CD4-positive, alpha-beta T cell treated with Interleukin-15 for 1 hour (primary cell): ENCODE data around the gene ERC2.
"Not testable (repeated sequence)": the region's sequence is repeated elsewhere in the genome, so short reads cannot be mapped to it uniquely, and the experiment has no call there.

Experiments used
- DNase-seq: peaks from one replicate; pipeline ENCODE4 v3.0.0-alpha.2; 2020

ERC2 gene

DNA sequence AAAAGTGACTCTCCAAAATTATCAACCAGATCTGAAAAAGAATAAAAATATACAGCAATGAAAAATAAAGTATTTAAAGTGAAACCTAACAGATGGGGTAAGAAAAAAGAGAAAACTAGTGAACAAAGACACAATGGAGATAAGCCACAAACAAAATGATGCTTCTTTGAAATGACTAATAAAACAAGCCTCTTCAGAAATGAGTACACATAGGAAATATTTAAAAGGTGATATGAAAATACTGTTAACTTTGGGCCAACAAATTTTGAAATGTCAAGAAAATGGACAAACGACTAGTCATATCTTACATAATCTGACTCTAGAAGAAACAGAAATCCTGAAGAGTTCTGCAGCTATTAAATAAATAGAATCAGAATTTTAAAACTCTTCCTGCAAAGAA is 164.2 kb downstream of the ERC2 start:
- no peak for DNase-seq

DNA sequence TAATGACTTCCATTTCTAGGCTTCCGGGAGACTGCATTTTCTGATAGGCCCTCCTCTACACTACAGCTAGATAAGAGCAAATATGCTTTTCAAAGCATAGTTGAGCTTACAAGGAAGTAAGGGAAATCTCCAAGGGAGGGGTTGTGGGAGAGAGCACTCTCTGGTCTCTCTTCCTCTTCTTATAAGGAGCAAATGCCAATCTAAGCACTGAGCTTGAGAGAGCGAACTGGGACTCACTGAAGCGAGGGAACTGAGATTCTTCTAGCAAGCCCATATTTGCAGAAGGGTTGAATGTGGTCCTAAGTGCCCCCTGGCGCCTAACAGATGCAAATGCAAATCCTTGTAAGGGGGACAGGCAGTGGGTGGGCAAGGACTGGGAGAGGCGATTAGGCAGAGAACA is 164.8 kb downstream of the ERC2 start:
- no peak for DNase-seq

- no peak for DNase-seq
These were observed 165.8 kb downstream of the ERC2 start for GRCh38 chr3:56302417-56302816.

- DNase-seq = no peak
These were observed 170.9 kb downstream of the ERC2 start for GRCh38 chr3:56297281-56297840.

DNA sequence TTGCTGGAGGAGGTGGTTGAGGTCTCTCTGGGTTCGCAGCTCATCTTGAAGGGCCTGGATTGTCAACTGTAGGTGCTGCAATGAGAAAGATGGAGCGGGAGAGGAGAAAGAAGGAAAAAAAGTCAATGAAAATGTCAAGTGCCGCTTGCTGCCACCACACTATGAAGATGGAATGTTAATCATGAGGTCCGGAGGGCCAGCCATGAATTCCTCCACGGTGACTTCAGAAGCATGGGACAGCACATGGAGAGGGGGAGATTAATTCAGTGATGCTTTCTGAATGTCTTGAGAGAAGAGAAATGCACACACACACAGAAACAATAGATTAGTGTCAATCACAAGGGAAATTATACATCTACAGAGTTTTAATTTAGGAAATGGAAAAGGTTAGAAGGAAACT is 171.9 kb downstream of the ERC2 start:
- DNase-seq = no peak

DNA sequence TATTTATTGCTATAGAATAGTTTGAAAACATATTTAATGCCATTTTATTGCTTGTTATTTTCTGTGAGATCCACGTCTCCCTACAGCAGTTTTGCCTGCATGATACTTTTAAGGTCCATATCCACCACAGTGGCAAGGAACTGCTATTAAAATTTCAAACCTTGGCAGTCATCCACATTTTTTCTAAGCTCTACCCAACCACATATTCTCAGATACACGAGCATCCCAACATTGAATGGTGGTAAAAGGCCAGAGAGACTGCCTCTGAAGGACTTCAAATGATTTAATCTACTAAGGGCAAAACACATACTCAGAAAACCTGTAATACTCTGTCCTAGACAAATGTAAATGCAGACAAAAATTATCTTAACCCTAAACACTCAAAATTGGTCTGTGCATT is 173.1 kb downstream of the ERC2 start:
- no peak for DNase-seq

DNA sequence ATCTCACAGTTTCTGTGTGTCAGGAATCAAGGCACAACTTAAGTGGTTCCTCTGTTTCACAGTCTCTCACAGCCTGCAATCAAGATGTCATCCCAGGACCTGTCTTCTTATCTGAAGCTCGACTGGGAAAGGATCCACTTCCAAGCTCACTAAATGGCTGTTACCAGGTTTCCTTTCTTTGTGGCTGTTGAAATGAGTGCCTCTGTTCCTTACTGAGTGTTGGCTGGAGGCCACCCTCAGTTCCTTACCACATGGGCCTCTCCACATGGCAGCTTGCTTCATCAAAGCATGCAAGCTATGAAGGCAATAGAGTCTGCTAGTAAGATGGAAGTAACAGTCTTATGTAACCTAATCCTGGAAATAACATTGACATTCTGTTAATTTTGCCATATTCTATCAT is 174.0 kb downstream of the ERC2 start:
- DNase-seq = no peak

GRCh38 chr3:56291953-56292352 is 176.3 kb downstream of the ERC2 start:
- DNase-seq = no peak

- DNase-seq = no peak
These were observed 177.0 kb downstream of the ERC2 start for GRCh38 chr3:56291244-56291680.

GRCh38 chr3:56290374-56290773 is 177.9 kb downstream of the ERC2 start:
- no peak for DNase-seq

GRCh38 chr3:56288258-56288657 is 180.0 kb downstream of the ERC2 start:
- DNase-seq = no peak

DNA sequence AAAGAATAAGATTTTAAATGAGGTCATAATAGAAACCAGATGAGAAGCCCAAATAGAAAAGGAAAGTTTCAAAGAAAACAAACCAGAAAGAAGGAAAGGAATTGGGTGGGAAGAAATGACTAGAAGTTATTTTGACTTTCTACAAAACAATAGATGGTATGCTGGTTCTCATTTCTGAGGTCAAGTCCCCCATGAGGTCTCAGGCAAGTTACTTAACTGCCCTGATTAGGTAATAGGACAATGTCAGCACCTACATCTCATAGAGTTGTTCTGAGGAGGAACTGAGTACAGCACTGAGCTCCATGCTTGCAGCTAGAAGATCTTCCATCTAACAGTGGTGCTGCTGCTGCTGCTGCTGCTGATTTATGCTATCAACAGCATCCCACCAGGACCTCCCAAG is 185.9 kb downstream of the ERC2 start:
- no peak for DNase-seq

DNA sequence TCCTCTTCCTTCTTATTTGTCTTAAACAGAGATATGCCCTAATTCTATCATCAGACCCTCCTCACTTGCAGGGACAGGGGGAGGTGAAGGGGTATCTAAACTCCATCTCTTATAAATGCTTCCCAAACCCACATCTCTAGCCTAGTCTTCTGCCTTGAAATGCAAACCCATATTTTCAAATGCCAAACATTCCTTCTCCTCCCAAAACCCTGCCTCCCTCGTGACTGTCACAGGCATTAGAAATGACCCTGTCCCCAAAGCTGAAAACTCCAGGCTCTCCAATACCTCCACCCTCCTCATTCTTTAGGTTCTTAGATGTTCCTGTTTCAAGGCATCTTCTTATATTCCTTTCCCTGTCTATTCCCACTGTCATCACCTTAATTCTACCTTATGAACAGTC is 191.0 kb downstream of the ERC2 start:
- DNase-seq = no peak

- no peak for DNase-seq
These were observed 193.1 kb downstream of the ERC2 start for GRCh38 chr3:56275120-56275519.

DNA sequence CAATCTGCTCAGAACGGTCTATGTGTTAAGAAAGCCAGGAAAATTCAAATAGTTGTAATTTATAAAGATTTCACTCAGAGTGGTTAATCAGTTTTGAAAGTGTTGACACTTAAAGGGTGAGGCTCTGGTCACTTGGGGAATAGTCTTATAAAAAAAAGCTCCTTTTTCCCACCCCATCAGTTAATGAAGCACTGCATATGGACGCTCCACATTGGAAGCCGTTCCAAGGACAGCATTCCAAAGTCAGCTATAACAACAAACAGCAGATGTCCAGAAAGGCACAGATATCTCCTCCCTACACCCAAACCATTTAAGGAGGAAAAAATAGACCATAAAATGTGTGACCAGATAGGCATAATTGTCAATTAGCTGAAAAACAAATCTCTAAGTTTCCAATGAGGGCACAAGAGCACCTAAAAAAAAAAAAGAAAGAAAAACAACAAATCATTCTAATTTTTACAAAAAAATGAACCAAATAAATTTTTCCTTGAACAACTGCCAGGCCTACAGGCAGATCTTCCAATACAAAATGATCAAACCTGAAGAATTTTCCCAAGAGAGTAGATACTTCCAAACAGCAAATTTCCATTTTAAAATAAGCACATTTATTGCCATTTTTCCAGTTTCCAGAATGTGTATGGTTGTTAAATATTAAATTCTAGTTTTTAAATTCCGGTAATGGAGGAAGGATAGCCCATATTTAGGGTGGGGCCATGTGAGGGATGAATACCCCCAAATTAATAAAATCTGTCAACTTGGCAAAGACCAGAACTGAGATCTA is 198.3 kb downstream of the ERC2 start:
- no peak for DNase-seq

DNA sequence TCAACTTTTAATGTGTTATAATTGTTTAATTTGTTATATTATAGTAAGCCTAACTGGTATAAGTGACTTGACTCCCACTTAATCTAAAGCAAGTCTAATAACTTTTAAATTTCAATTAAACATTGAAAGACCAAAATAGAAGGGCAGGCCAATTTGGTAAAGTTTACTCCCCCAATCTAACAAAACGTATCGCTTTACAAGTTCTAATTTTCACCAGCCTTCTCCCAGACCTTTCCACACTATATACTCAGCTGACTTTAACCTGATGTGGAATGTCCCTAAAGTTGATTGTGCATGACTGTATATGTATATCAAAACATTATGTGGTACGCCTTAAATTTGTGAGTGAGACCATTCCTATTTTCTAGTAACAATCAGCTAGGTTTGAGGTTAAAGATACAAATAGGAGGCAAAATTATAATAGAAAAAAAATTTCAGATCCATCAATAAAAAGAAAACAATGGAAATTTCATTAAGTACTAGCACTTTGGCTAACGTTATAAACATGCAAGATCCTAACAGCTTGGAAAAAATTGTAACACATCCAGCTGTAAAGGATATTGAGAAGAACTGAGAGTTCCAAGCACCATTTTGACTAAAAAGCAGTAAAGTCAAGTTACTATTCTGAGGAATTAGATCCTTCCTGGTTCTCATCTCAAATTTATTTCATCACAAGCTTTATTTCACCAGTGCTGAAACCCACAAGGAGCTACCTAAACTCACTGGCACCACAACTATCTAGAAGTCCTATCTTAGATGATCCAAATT is 199.5 kb downstream of the ERC2 start:
- DNase-seq = no peak

- DNase-seq = not testable (repeated sequence)
These were observed 206.4 kb downstream of the ERC2 start for GRCh38 chr3:56261852-56262251.

- no peak for DNase-seq
These were observed 208.0 kb downstream of the ERC2 start for GRCh38 chr3:56260262-56260661.

- no peak for DNase-seq
These were observed 210.4 kb downstream of the ERC2 start for GRCh38 chr3:56257826-56258225.

- DNase-seq = no peak
These were observed 213.4 kb downstream of the ERC2 start for GRCh38 chr3:56254835-56255234.

DNA sequence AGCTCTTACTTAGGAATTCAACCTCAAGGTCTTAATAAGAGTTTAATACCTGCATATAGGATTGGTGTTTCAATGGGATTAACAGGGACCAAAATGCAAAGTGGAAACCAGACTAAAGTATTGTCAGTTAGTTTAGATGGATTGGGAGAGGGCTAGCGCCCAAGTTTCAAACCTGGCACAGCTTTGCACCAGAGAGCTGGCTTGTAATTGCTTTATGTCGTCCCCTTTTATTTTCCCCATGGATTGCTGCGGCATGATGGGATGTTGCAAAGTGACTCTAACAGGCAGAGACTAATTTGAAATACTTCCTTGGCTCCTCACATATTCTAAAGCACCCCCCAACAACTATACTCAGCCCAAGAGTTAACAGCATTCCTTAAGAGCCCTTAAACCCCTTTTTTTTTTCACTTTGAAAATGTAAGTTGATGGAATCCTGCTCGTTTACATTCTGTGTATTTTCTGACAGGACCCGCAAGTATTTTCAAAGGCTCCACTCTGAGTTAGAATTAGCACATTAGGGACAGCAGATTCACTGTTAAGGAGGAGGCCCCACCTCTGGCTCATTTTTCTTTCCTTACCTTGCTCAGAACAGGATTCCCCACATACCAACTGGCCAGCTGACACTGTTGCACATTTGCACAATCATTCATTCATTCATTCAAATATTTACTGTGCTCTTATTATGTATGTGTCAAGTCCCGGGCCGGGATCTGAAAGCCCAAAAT is 214.2 kb downstream of the ERC2 start:
- DNase-seq = no peak

DNA sequence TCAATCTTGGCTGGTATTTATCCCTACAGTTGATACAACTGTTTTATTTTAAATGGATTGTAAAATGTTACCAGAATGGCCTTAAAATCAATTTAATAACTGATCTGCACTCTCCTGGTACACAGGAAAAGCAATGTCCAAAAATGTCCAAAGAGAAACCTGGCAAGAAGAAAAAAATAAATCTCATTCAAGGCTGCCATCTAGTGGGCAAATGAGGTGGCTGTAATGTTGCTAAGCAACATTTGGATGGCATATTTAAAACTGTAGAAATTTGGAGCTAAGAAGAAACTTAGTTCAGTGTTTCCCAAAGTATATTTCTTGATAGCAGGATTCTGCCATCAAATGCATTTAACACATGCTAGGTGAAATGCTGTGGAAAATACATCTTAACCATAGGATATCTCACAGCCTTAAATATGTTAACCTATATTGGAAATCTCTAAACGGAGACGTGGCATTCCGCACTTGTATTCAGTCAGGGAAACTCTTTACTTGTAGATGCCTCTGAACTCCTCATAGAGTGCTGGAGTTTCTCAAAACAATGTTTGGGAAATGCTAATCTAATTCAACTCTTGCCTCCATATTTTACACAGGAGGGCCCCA is 216.8 kb downstream of the ERC2 start:
- no peak for DNase-seq

- no peak for DNase-seq
These were observed 220.2 kb downstream of the ERC2 start for GRCh38 chr3:56248021-56248420.
